Fibroblast of the aortic adventitia (primary cell): ENCODE data around the gene COL12A1. TPM values are rescaled to one million over a fixed set of nuclear protein-coding genes. Genes with fewer than 3 reads are reported as not detected.

Experiments
- DNase-seq: peaks from one replicate; pipeline ENCODE4 v3.0.0-alpha.2; 2010; ENCODE audit warnings: low read depth
- H3K4me3 ChIP-seq: 2 replicates; pipeline ENCODE4 v1.5.1; 2011; ENCODE audit warnings: low read depth, mild to moderate bottlenecking, control low read depth, low read length, moderate library complexity
- CTCF ChIP-seq: IDR thresholded peaks from 2 replicates; pipeline ENCODE4 v1.5.1; 2011; ENCODE audit warnings: mild to moderate bottlenecking, low read length, control low read depth, inconsistent platforms; ENCODE audit not compliant: insufficient read depth
- total RNA-seq: library from RNA; depleted of rRNA; stranded (reverse); fragments of >200 nt; gene quantifications from 2 replicates; pipeline ENCODE4 v1.2.3, GENCODE V29; 2012; ENCODE audit warnings: low replicate concordance

COL12A1 gene
- total RNA-seq, 1 donor: 139 TPM

GRCh38 chr6:75128878-75129570 lies 76.8 kb downstream of the COL12A1 start:
- peak; percentile 86 for DNase-seq
- TF ChIP-seq CTCF: no peak
- H3K4me3 ChIP-seq: no peak overlapping the region

- H3K4me3 ChIP-seq: no peak overlapping the region
- DNase-seq: no peak
- no peak for TF ChIP-seq CTCF
Measured at GRCh38 chr6:75126518-75126917, 79.3 kb downstream of the COL12A1 start.

- no peak for DNase-seq
- no peak overlapping the region for H3K4me3 ChIP-seq
- no peak for TF ChIP-seq CTCF
Measured at GRCh38 chr6:75124983-75125382, 80.9 kb downstream of the COL12A1 start.

- H3K4me3 ChIP-seq: no peak overlapping the region
- TF ChIP-seq CTCF: peak; percentile 12
- no peak for DNase-seq
Measured at GRCh38 chr6:75124085-75124484, 81.8 kb downstream of the COL12A1 start.

- DNase-seq: no peak
- TF ChIP-seq CTCF: no peak
- no peak overlapping the region for H3K4me3 ChIP-seq
Measured at GRCh38 chr6:75118925-75119515, 86.8 kb downstream of the COL12A1 start.

GRCh38 chr6:75117701-75118100 lies 88.2 kb downstream of the COL12A1 start:
- H3K4me3 ChIP-seq: no peak overlapping the region
- no peak for DNase-seq
- no peak for TF ChIP-seq CTCF
